ENCODE data around the gene RAB29.

- TF ChIP-seq CTCF (IDR thresholded peaks at IDR 0.05) (no peak), AFF4 (CRISPR knock-in tag; IDR thresholded peaks at IDR 0.05; ENCODE audit: borderline replicate concordance) (no peak), ZNF263 (CRISPR knock-in tag; IDR thresholded peaks at IDR 0.05; ENCODE audit: low read depth) (no peak), ATF1 (CRISPR knock-in tag; IDR thresholded peaks at IDR 0.05) (no peak), TEAD4 (CRISPR knock-in tag; IDR thresholded peaks at IDR 0.05) (no peak), ATF2 (CRISPR knock-in tag; IDR thresholded peaks at IDR 0.05; ENCODE audit: borderline replicate concordance, low read depth) (no peak), SP1 (CRISPR knock-in tag; conservative IDR thresholded peaks at IDR 0.05) (no peak), JAZF1 (CRISPR knock-in tag; IDR thresholded peaks at IDR 0.05) (no peak), CREM (CRISPR knock-in tag; IDR thresholded peaks at IDR 0.05) (no peak), ATF6 (CRISPR knock-in tag; IDR thresholded peaks at IDR 0.05) (no peak), GABPB1 (CRISPR knock-in tag; IDR thresholded peaks at IDR 0.05) (no peak), SMAD4 (CRISPR knock-in tag; IDR thresholded peaks at IDR 0.05) (no peak), ESRRA (CRISPR knock-in tag; IDR thresholded peaks at IDR 0.05; ENCODE audit: borderline replicate concordance) (no peak)
- TF ChIP-seq, protein P1, sequence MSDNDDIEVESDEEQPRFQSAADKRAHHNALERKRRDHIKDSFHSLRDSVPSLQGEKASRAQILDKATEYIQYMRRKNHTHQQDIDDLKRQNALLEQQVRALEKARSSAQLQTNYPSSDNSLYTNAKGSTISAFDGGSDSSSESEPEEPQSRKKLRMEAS (CRISPR knock-in tag; IDR thresholded peaks at IDR 0.05): no peak
These were observed 25.1 kb upstream of the RAB29 start for GRCh38 chr1:205800427-205800826.

Measured in WTC11 (cell line).